Adrenal gland (tissue), 5 donors: Measurements from ENCODE around the gene CT45A9.

Experiments used
- CTCF ChIP-seq, 6 experiments: fragments of 450-650 bp in 4 of 6; fragments of 200-600 bp in 2 of 6; sonication (generic) in 1 of 6; IDR thresholded peaks; 1 replicate in 5 of 6; 2 replicates in 1 of 6; pipeline versions ENCODE4 v1.5.1 to v1.8.0; 2016 to 2021; ENCODE audit warnings: antibody characterized with exemption in 6 of 6, mild to moderate bottlenecking in 2 of 6, moderate library complexity in 1 of 6
- POLR2A ChIP-seq, 2 donors: fragments of 450-650 bp; IDR thresholded peaks; one replicate each; pipeline ENCODE4 v1.6.1; 2017; ENCODE audit warnings: antibody characterized with exemption in 2 of 2, mild to moderate bottlenecking in 2 of 2, moderate library complexity in 1 of 2
- donor health status: DM: no; HTN: no; CAD: no.

GRCh38 chrX:135910251-135910650 lies 38.6 kb upstream of the CT45A9 start:
- TF ChIP-seq CTCF (IDR thresholded peaks at IDR 0.05) (no peak), POLR2A (IDR thresholded peaks at IDR 0.05) (no peak)
